GM12875 (cell line): ENCODE measurements around the gene EVX2.

ENCODE experiments used
- H3K4me3 ChIP-seq: one replicate; pipeline ENCODE4 v1.5.1; 2011; ENCODE audit warnings: low read depth, low read length, control low read depth
- TF ChIP-seq, protein P1 (sequence below): IDR thresholded peaks from 2 replicates; pipeline ENCODE4 v1.5.1; 2011; ENCODE audit warnings: low read depth, mild to moderate bottlenecking, control low read depth, inconsistent platforms, low read length, moderate library complexity, borderline replicate concordance; ENCODE audit not compliant: insufficient read depth

EVX2 gene

DNA sequence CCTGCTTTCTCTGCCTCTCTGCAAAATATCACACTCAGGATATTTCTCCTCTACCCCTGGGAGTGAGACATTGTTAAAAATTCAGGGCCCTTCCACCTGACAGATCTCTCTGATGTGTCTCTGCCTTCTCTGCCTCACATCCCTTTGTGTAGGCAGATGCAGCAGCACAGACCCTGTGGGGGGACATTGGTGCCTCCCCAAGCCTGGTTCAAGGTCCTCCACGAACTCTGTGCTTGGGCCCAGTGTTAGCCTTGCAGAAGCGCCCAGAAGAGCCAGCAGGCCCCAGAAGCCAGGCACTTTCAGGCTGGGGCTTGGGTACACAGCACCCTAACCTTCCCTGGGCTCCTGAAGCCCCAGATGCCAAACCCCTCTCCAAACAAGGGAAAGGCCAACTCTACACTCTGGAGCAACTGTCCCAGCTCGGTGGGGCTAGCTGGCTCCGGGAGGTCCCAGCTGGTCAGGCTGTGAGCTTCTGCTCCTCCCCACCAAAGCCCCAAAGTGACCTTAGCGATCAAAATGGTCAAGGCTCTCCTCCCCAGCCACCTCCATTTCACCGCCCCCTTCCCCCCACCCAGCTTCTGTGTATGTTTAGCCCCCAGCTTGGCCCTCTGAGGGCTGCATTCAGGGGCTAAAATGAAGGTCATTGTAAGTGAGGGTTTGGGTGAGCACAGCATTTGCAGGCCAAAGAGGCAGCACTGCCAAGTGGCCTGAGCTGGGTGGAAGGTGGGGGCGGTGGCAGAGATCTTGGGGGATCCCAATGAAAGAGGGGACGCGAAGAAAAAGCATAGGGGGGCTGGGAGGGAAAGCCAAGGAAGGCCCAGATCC lies 41.4 kb upstream of the EVX2 start:
- H3K4me3 ChIP-seq = no peak overlapping the region
- TF ChIP-seq, protein P1, sequence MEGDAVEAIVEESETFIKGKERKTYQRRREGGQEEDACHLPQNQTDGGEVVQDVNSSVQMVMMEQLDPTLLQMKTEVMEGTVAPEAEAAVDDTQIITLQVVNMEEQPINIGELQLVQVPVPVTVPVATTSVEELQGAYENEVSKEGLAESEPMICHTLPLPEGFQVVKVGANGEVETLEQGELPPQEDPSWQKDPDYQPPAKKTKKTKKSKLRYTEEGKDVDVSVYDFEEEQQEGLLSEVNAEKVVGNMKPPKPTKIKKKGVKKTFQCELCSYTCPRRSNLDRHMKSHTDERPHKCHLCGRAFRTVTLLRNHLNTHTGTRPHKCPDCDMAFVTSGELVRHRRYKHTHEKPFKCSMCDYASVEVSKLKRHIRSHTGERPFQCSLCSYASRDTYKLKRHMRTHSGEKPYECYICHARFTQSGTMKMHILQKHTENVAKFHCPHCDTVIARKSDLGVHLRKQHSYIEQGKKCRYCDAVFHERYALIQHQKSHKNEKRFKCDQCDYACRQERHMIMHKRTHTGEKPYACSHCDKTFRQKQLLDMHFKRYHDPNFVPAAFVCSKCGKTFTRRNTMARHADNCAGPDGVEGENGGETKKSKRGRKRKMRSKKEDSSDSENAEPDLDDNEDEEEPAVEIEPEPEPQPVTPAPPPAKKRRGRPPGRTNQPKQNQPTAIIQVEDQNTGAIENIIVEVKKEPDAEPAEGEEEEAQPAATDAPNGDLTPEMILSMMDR = no peak

DNA sequence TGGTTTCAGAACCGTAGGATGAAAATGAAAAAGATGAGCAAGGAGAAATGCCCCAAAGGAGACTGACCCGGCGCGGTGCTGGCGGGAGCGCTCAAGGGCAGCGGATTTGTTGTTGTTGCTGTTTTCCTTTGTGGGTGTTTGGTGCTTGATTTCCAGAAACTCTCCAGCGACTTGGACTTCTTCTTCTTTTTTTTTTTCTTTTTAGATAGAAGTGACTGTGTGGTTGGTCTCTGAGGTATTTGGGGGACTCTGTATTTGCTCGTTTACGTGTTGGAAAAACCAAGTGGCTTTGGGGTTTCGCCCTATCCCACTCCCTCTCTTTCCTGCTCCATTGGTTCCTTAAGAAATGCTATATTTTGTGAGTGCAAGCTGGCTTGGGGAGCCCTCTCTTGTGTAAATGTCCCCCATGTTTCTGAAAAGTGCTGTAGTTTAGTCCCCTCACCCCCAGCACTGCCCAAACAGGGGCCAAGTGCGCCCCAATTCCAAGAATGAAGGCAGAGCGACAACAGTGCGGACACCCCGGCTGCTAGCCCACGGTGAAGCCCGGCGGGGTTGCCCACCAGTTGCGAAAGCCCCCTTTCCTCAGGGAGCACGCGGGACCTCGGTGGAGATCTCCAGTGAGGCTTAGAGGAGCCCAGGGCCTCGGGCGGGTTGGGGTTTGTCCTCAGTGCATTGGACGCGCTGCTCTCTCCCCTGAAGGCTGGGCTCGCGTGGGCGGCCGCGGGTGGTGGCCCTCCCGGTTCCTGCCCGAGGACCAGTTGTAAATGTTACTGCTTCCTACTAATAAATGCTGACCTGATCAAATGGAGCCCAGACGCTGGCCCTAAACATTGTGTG lies 40.6 kb upstream of the EVX2 start:
- no peak overlapping the region for H3K4me3 ChIP-seq
- TF ChIP-seq, protein P1 = no peak

DNA sequence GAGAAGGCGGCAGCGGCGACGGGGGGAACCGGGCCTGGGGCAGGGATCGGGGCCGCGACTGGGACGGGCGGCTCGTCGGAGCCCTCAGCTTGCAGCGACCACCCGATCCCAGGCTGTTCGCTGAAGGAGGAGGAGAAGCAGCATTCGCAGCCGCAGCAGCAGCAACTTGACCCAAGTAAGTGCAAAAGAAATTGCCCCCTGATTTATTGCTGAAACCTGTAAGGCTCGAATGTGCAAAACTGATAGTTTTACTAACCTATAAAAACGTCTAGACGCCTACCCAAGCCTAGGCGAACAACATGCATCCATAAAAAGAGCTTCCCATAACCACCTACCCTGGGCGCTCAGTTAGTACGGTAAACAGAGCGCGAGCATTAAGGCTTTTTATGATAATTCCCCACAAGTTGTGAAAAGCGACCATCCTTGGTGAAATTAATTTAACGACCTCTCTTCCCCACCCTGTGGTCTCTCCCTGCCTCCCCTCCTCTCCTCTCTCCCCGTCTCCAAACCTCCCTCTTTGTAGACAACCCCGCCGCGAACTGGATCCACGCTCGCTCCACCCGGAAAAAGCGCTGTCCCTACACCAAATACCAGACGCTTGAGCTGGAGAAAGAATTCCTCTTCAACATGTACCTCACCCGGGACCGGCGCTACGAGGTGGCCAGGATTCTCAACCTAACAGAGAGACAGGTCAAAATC lies 39.8 kb upstream of the EVX2 start:
- H3K4me3 ChIP-seq = no peak overlapping the region
- TF ChIP-seq, protein P1 = no peak

DNA sequence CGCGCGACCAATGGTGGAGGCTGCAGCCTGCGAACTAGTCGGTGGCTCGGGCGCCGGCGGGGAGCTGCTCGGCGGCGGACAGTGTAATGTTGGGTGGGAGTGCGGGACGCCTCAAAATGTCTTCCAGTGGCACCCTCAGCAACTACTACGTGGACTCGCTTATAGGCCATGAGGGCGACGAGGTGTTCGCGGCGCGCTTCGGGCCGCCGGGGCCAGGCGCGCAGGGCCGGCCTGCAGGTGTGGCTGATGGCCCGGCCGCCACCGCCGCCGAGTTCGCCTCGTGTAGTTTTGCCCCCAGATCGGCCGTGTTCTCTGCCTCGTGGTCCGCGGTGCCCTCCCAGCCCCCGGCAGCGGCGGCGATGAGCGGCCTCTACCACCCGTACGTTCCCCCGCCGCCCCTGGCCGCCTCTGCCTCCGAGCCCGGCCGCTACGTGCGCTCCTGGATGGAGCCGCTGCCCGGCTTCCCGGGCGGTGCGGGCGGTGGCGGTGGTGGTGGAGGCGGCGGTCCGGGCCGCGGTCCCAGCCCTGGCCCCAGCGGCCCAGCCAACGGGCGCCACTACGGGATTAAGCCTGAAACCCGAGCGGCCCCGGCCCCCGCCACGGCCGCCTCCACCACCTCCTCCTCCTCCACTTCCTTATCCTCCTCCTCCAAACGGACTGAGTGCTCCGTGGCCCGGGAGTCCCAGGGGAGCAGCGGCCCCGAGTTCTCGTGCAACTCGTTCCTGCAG lies 39.1 kb upstream of the EVX2 start, which contains the start of gene HOXD9:
Gene HOXD9, plus strand, starts transcription at position 37 of the 728 bp plus-strand sequence. Its CDS starts 50 bp downstream, at position 87.
- TF ChIP-seq, protein P1 = no peak
- no peak within 1 kb of the TSS for H3K4me3 ChIP-seq

DNA sequence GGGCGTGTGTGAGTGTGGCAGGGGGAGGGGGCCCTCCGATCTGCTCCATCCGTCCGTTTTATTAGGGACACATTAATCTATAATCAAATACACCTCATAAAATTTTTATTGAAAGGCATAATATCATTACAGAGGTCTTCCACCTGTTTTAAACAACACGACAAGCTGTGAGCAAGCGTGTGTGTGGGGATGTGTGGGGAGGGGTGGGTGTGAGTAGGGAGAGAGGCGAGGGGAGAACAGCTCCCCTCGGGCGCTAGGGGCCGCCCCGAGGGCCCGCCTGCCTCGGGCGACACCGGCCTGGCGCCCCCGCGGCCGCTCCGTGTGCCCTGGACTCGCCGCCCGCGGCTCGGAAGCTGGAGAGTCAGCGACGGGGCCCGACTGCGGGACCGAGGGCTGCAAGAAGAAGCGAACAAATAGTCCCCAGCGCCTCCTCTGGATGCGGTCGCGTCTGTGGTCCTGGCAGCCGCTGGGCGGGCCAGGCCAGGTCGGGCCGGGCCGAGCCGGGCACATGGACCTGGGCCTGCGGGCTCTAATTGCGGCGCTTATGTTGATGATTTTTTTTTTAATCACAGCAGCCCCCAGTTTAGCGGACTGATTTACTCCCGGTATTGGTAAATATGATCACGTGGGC lies 38.4 kb upstream of the EVX2 start:
- TF ChIP-seq, protein P1 = no peak
- H3K4me3 ChIP-seq = no peak overlapping the region
